ENCODE data around the gene ACTBL2.

DNA sequence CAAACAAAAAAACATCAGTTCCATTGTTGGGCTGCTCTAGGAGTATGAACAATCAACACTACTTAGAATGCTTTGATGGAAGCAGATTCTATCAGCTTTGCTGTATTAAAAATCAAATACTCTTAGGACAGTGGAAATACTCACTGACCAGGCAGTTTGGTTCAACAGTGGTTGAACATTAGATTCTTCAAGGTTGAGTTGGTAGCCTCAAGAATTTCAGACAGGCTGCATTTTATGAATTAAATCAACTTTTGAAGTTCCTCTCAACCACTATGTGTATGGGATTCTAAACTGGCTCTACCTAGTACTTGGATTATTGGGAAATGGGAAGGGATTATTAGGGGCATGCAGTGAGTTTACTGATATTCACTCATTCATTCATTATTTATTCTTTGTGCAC, 35.0 kb downstream of the ACTBL2 start:
- TF ChIP-seq EZH2 (IDR thresholded peaks at IDR 0.05; ENCODE audit: insufficient read depth, poor library complexity, severe bottlenecking) (no peak), EZH2phosphoT487 (IDR thresholded peaks at IDR 0.05; ENCODE audit: insufficient read depth, low read depth) (no peak)

All from GM23248 (cell line).